Suprapubic skin (tissue), 3 donors: Measurements from ENCODE around the gene OR2M3.

Experiments
- CTCF ChIP-seq, 2 donors: fragments of 200-600 bp in 1 of 2; fragments of 450-650 bp in 1 of 2; sonication (generic) in 1 of 2; IDR thresholded peaks; one replicate each; pipeline ENCODE4 v1.5.1; 2016 to 2019; ENCODE audit warnings: antibody characterized with exemption in 2 of 2, mild to moderate bottlenecking in 1 of 2, moderate library complexity in 1 of 2
- POLR2A ChIP-seq, 2 donors: fragments of 450-650 bp; IDR thresholded peaks; one replicate each; pipeline ENCODE4 v1.6.1; 2017; ENCODE audit warnings: antibody characterized with exemption in 2 of 2, mild to moderate bottlenecking in 2 of 2, moderate library complexity in 2 of 2

- no peak for TF ChIP-seq CTCF (IDR thresholded peaks at IDR 0.05)
- no peak for TF ChIP-seq POLR2A (IDR thresholded peaks at IDR 0.05)
These were observed 31.9 kb upstream of the OR2M3 start for GRCh38 chr1:248165186-248165585.
